ENCODE results near the gene PTPN4. TPM values are rescaled to one million over a fixed set of nuclear protein-coding genes. Genes with fewer than 3 reads are reported as not detected.

The PTPN4 gene
- total RNA-seq, 1 donor from 2014 or later, result 51.7 TPM

- TF ChIP-seq CTCF (IDR thresholded peaks at IDR 0.05; ENCODE audit: unreplicated experiment), result no peak
- H3K9me3 Mint-ChIP-seq, result no peaks in the 10 kb centered on the region
- H3K27ac Mint-ChIP-seq, result no peak overlapping the region
- H3K36me3 Mint-ChIP-seq, result no peaks in the 10 kb centered on the region
- H3K27me3 Mint-ChIP-seq (ENCODE audit: low read depth), result no peaks in the 10 kb centered on the region
- DNase-seq (ENCODE audit: low spot score in 2 of 2, unreplicated experiment in 2 of 2), result no peak
- H3K4me3 Mint-ChIP-seq, result no peak overlapping the region
- no peaks in the 10 kb centered on the region for H3K4me1 Mint-ChIP-seq
These were observed 241.7 kb downstream of the PTPN4 start for GRCh38 chr2:120001471-120001870.

- no peak for DNase-seq (ENCODE audit: low spot score in 2 of 2, unreplicated experiment in 2 of 2)
- Mint-ChIP-seq H3K4me3 (no peak overlapping the region), H3K27me3 (ENCODE audit: low read depth) (no peaks in the 10 kb centered on the region), H3K27ac (no peak overlapping the region), H3K4me1 (no peaks in the 10 kb centered on the region), H3K9me3 (no peaks in the 10 kb centered on the region), H3K36me3 (no peaks in the 10 kb centered on the region)
- no peak for TF ChIP-seq CTCF (IDR thresholded peaks at IDR 0.05; ENCODE audit: unreplicated experiment)
These were observed 244.5 kb downstream of the PTPN4 start for GRCh38 chr2:120004254-120004653.

- H3K4me1 Mint-ChIP-seq, result no peaks in the 10 kb centered on the region
- no peaks in the 10 kb centered on the region for H3K27me3 Mint-ChIP-seq (ENCODE audit: low read depth)
- no peak for DNase-seq (ENCODE audit: low spot score in 2 of 2, unreplicated experiment in 2 of 2)
- H3K36me3 Mint-ChIP-seq, result no peaks in the 10 kb centered on the region
- H3K9me3 Mint-ChIP-seq, result no peaks in the 10 kb centered on the region
- H3K27ac Mint-ChIP-seq, result no peak overlapping the region
- TF ChIP-seq CTCF (IDR thresholded peaks at IDR 0.05; ENCODE audit: unreplicated experiment), result no peak
- no peak overlapping the region for H3K4me3 Mint-ChIP-seq
These were observed 246.3 kb downstream of the PTPN4 start for GRCh38 chr2:120005834-120006521.

- no peaks in the 10 kb centered on the region for H3K9me3 Mint-ChIP-seq
These were observed 248.1 kb downstream of the PTPN4 start for GRCh38 chr2:120007851-120008250.

GRCh38 chr2:120012363-120012762, 252.6 kb downstream of the PTPN4 start:
- DNase-seq (ENCODE audit: low spot score in 2 of 2, unreplicated experiment in 2 of 2), result no peak
- TF ChIP-seq CTCF (IDR thresholded peaks at IDR 0.05; ENCODE audit: unreplicated experiment), result no peak
- no peaks in the 10 kb centered on the region for H3K27me3 Mint-ChIP-seq (ENCODE audit: low read depth)
- peaks cover 24% of the 10 kb centered on the region for H3K4me1 Mint-ChIP-seq
- peaks cover 4% of the 10 kb centered on the region for H3K9me3 Mint-ChIP-seq
- peak overlapping the region; percentile 86 for H3K4me3 Mint-ChIP-seq
- H3K27ac Mint-ChIP-seq, result peak overlapping the region; percentile 87
- H3K36me3 Mint-ChIP-seq, result peaks cover 13% of the 10 kb centered on the region

More at GRCh38 chr2:120007851-120008250, 248.1 kb downstream of the PTPN4 start:
- Mint-ChIP-seq H3K4me3 (no peak overlapping the region), H3K27ac (no peak overlapping the region), H3K36me3 (no peaks in the 10 kb centered on the region), H3K27me3 (ENCODE audit: low read depth) (no peaks in the 10 kb centered on the region), H3K4me1 (peaks cover 6% of the 10 kb centered on the region)
- no peak for TF ChIP-seq CTCF (IDR thresholded peaks at IDR 0.05; ENCODE audit: unreplicated experiment)
- DNase-seq (ENCODE audit: low spot score in 2 of 2, unreplicated experiment in 2 of 2), result no peak
